ENCODE results near the gene CPT1B. TPM values are rescaled to one million over a fixed set of nuclear protein-coding genes. Genes with fewer than 3 reads are reported as not detected.

Gene CPT1B
- total and polyA plus RNA-seq, 2 of the 4 experiments (the other 2 are of a cell fraction), result 0.36 to 1.8 TPM

DNA sequence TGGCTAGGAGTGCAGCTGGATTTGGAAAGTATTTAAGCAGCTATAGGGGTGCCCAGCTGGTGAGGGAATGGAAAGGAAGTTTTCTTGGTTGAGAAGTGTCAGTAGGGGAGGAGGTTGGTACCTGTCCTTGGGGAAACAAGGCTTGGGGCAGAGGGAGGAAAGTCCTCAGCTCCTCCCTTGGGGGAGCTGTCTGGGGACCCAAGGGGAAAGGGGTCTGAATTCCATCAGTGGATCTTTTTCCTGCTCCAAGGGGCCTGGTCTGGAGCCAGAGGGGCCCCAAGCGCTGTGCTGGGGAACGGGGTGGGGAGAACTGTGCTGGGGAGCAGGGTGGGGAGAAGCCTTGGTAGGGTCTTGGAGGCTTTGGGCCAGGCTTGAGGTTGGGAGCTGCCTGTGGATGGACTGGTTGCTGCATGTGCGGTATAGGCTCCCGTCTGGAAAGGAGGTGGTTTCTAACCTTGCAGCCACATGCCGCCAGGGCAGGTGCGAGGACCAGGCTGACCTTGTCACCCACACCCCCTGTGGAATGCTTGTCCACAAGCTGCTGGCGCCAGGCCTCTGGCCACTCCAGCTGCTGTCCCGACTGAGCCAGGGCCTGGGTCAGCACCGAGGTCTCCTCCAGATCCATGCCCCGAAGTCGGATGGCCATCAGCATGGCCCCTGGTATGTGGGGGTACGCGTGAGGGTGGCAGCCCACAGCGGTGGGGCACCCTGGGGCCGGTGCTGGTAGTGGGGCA is 49.4 kb downstream of the CPT1B start:
- H3K18ac ChIP-seq (ENCODE audit: low read depth, low read length), result no peak overlapping the region
- peak overlapping the region; percentile 96 for H2AK9ac ChIP-seq (replicated peaks; ENCODE audit: low read depth, low read length, poor library complexity)
- DNase-seq (no peak), ATAC-seq (ENCODE audit: low read depth) (no peak)
- no peak overlapping the region for H3K9ac ChIP-seq (ENCODE audit: low read depth, low read length)
- no peak overlapping the region for H3K4me2 ChIP-seq (ENCODE audit: low read depth, low read length)
- peaks cover 11 to 31% of the 10 kb centered on the region in 2 experiments; a peak in 3 of 4 replicates for H3K79me1 ChIP-seq (ENCODE audit: low read depth in 1 of 2, low read length in 2 of 2)
- no peak overlapping the region for H3K23ac ChIP-seq (ENCODE audit: low read depth, low read length)
- intact Hi-C loops (cut with micrococcal nuclease), result loop anchor here (5.0 kb wide), 1 partner anchor 53 kb away; the partner anchor contains the start of gene CHKB
- peaks cover 3% of the 10 kb centered on the region for H3K36me3 ChIP-seq (ENCODE audit: control insufficient read depth, insufficient read depth, low read length)
- WGBS, 2 experiments (ENCODE audit: extremely low coverage in 2 of 2, insufficient read length in 1 of 2), result 77% methylated on average over 3 of the region's 15 CpGs; no CpG with 5 or more reads in 1 of the 2 experiments
- no peak overlapping the region for H3K14ac ChIP-seq (replicated peaks; ENCODE audit: low read depth, low read length)
- CTCF ChIA-PET, result no interaction called here
- H4K20me1 ChIP-seq (ENCODE audit: insufficient read depth, low read length), result peaks cover 9% of the 10 kb centered on the region
- in situ Hi-C loops (cut with MboI; ENCODE audit: low sequenced_read_pairs), result loop anchor here (5.0 kb wide), 1 partner anchor 48 kb away; the partner anchor contains the start of gene CPT1B
- H3K27ac ChIP-seq (ENCODE audit: insufficient read depth, low read length), result no peak overlapping the region
- H2BK5ac ChIP-seq (ENCODE audit: low read depth, low read length, poor library complexity, severe bottlenecking), result no peak overlapping the region
- H3K9me1 ChIP-seq (ENCODE audit: insufficient read depth, low read length), result peaks cover 15% of the 10 kb centered on the region
- peaks cover 5% of the 10 kb centered on the region; the same call in 1 of the 2 replicates for H3K27me3 ChIP-seq (ENCODE audit: control insufficient read depth, insufficient read depth, low read length)
- peaks cover 24% of the 10 kb centered on the region for H3K4me1 ChIP-seq (ENCODE audit: control insufficient read depth, insufficient read depth, low read length)
- BruUV-seq (replicated peaks), result no TSS peak
- no peak overlapping the region for H3K4me3 ChIP-seq (ENCODE audit: insufficient read depth, low read depth, low read length)
- no peak overlapping the region for H2BK20ac ChIP-seq (ENCODE audit: low read depth, low read length)
- dilution Hi-C loops (cut with HindIII; ENCODE audit: low sequenced_read_pairs, unreplicated experiment), result no loop called here
- no peak overlapping the region for H3K56ac ChIP-seq (ENCODE audit: extremely low read depth, insufficient read depth, low read length)
- H2AFZ ChIP-seq (replicated peaks; ENCODE audit: low read length, poor library complexity), result peak overlapping the region; percentile 89
- H4K8ac ChIP-seq (ENCODE audit: low read depth in 2 of 2, low read length in 2 of 2), result no peak overlapping the region; a peak in 1 of 4 replicates
- no peak overlapping the region for H2BK120ac ChIP-seq (ENCODE audit: low read depth, low read length)
- H2AK5ac ChIP-seq (ENCODE audit: low read depth, low read length), result peak overlapping the region; percentile 27; the same call in 1 of the 2 replicates
- no peak overlapping the region for H3K4ac ChIP-seq (ENCODE audit: low read depth, low read length)
- H3K9me3 ChIP-seq (ENCODE audit: control insufficient read depth, insufficient read depth, low read length), result no peaks in the 10 kb centered on the region
- POLR2A ChIA-PET (ENCODE audit: unreplicated experiment), result no interaction called here
- H4K5ac ChIP-seq (ENCODE audit: low read depth, low read length), result no peak overlapping the region
- no peak overlapping the region for H2BK15ac ChIP-seq (ENCODE audit: low read depth, low read length)
- H4K91ac ChIP-seq (ENCODE audit: insufficient read depth, low read depth, low read length), result no peak overlapping the region
- TF ChIP-seq MAFK (IDR thresholded peaks at IDR 0.05; ENCODE audit: low read depth, low read length), result no peak
- no peak for TF ChIP-seq POLR2A (IDR thresholded peaks at IDR 0.05; ENCODE audit: low read depth, low read length)
- TF ChIP-seq RCOR1 (IDR thresholded peaks at IDR 0.05; ENCODE audit: insufficient replicate concordance, low read length), result no peak
- TF ChIP-seq BHLHE40 (IDR thresholded peaks at IDR 0.05; ENCODE audit: low read depth, low read length), result no peak
- TF ChIP-seq, protein P1, sequence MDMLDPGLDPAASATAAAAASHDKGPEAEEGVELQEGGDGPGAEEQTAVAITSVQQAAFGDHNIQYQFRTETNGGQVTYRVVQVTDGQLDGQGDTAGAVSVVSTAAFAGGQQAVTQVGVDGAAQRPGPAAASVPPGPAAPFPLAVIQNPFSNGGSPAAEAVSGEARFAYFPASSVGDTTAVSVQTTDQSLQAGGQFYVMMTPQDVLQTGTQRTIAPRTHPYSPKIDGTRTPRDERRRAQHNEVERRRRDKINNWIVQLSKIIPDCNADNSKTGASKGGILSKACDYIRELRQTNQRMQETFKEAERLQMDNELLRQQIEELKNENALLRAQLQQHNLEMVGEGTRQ (IDR thresholded peaks at IDR 0.05; ENCODE audit: low read depth, low read length), result no peak
- no peak for TF ChIP-seq MAZ (IDR thresholded peaks at IDR 0.05; ENCODE audit: borderline replicate concordance, low read depth, low read length)
- TF ChIP-seq RAD21 (IDR thresholded peaks at IDR 0.05; ENCODE audit: low read length), result no peak
- no peak for TF ChIP-seq SMC3 (IDR thresholded peaks at IDR 0.05; ENCODE audit: low read depth, low read length)
- TF ChIP-seq MXI1 (IDR thresholded peaks at IDR 0.05; ENCODE audit: borderline replicate concordance, low read depth, low read length), result no peak
- no peak for TF ChIP-seq CHD1 (IDR thresholded peaks at IDR 0.05; ENCODE audit: low read depth, low read length)
- no peak for TF ChIP-seq RFX5 (IDR thresholded peaks at IDR 0.05; ENCODE audit: low read depth, low read length)
- TF ChIP-seq, protein P2, sequence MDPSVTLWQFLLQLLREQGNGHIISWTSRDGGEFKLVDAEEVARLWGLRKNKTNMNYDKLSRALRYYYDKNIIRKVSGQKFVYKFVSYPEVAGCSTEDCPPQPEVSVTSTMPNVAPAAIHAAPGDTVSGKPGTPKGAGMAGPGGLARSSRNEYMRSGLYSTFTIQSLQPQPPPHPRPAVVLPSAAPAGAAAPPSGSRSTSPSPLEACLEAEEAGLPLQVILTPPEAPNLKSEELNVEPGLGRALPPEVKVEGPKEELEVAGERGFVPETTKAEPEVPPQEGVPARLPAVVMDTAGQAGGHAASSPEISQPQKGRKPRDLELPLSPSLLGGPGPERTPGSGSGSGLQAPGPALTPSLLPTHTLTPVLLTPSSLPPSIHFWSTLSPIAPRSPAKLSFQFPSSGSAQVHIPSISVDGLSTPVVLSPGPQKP (IDR thresholded peaks at IDR 0.05; ENCODE audit: borderline replicate concordance, low read depth, low read length), result no peak
- TF ChIP-seq NFE2L2 (IDR thresholded peaks at IDR 0.05; ENCODE audit: low read depth, low read length), result no peak
- TF ChIP-seq FOS (IDR thresholded peaks at IDR 0.05; ENCODE audit: low read depth, low read length), result no peak
- TF ChIP-seq, protein P3, sequence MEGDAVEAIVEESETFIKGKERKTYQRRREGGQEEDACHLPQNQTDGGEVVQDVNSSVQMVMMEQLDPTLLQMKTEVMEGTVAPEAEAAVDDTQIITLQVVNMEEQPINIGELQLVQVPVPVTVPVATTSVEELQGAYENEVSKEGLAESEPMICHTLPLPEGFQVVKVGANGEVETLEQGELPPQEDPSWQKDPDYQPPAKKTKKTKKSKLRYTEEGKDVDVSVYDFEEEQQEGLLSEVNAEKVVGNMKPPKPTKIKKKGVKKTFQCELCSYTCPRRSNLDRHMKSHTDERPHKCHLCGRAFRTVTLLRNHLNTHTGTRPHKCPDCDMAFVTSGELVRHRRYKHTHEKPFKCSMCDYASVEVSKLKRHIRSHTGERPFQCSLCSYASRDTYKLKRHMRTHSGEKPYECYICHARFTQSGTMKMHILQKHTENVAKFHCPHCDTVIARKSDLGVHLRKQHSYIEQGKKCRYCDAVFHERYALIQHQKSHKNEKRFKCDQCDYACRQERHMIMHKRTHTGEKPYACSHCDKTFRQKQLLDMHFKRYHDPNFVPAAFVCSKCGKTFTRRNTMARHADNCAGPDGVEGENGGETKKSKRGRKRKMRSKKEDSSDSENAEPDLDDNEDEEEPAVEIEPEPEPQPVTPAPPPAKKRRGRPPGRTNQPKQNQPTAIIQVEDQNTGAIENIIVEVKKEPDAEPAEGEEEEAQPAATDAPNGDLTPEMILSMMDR (conservative IDR thresholded peaks at IDR 0.05; ENCODE audit: low read depth, low read length), result no peak

All from IMR-90 (cell line).